Loucy (cell line): ENCODE data around the gene FLII.
"Not testable (repeated sequence)": the region's sequence is repeated elsewhere in the genome, so short reads cannot be mapped to it uniquely, and the experiment has no call there.

ENCODE experiments used
- H2AFZ ChIP-seq: fragments of 200-600 bp; sonication (generic); 2 replicates; pipeline ENCODE4 v1.6.0; 2016; ENCODE audit warnings: antibody characterized with exemption, mild to moderate bottlenecking, low read length, moderate library complexity
- H3F3A ChIP-seq: fragments of 200-600 bp; 2 replicates; pipeline ENCODE4 v1.6.0; 2016; ENCODE audit warnings: antibody characterized with exemption, low read depth, mild to moderate bottlenecking
- H3K27me3 ChIP-seq: fragments of 200-600 bp; sonication (generic); 2 replicates; pipeline ENCODE4 v1.6.1; 2014; ENCODE audit warnings: low read length, mild to moderate bottlenecking; ENCODE audit not compliant: insufficient read depth, poor library complexity, severe bottlenecking
- H3K36me3 ChIP-seq: fragments of 200-600 bp; sonication (generic); 2 replicates; pipeline ENCODE4 v1.6.1; 2016; ENCODE audit warnings: low read length; ENCODE audit not compliant: insufficient read depth
- H3K4me1 ChIP-seq: fragments of 200-600 bp; sonication (generic); 2 replicates; pipeline ENCODE4 v1.5.1; 2014; ENCODE audit warnings: low read length, mild to moderate bottlenecking; ENCODE audit not compliant: insufficient read depth, poor library complexity, severe bottlenecking
- H3K4me2 ChIP-seq: fragments of 200-600 bp; sonication (generic); 2 replicates; pipeline ENCODE4 v1.6.0; 2014; ENCODE audit warnings: antibody characterized with exemption, low read length, low read depth, mild to moderate bottlenecking; ENCODE audit not compliant: poor library complexity, severe bottlenecking
- H3K4me3 ChIP-seq: fragments of 200-600 bp; sonication (generic); 2 replicates; pipeline ENCODE4 v1.5.1; 2014; ENCODE audit warnings: low read length, mild to moderate bottlenecking, mixed read lengths; ENCODE audit not compliant: poor library complexity, severe bottlenecking
- H3K79me2 ChIP-seq: fragments of 200-600 bp; sonication (generic); 2 replicates; pipeline ENCODE4 v1.6.1; 2014; ENCODE audit warnings: low read length; ENCODE audit not compliant: insufficient read depth
- H3K9ac ChIP-seq: fragments of 200-600 bp; sonication (generic); 2 replicates; pipeline ENCODE4 v1.6.0; 2014; ENCODE audit warnings: mild to moderate bottlenecking, low read depth, low read length, moderate library complexity; ENCODE audit not compliant: poor library complexity, severe bottlenecking
- H3K9me2 ChIP-seq: fragments of 200-600 bp; sonication (generic); replicated peaks from 2 replicates; pipeline ENCODE4 v1.6.1; 2016; ENCODE audit warnings: low read depth, low read length, mixed read lengths
- H3K9me3 ChIP-seq: fragments of 200-600 bp; sonication (generic); 2 replicates; pipeline ENCODE4 v1.6.1; 2014; ENCODE audit warnings: mild to moderate bottlenecking, antibody characterized with exemption, low read length, low read depth; ENCODE audit not compliant: insufficient read depth
- H4K20me1 ChIP-seq: fragments of 200-600 bp; sonication (generic); 2 replicates; pipeline ENCODE4 v1.6.0; 2014; ENCODE audit warnings: antibody characterized with exemption, low read length, mild to moderate bottlenecking; ENCODE audit not compliant: insufficient read depth, poor library complexity, severe bottlenecking
- CTCF ChIP-seq: fragments of 200-600 bp; sonication (generic); conservative IDR thresholded peaks from 2 replicates; pipeline ENCODE4 v1.5.1; 2014; ENCODE audit warnings: mild to moderate bottlenecking, antibody characterized with exemption, low read length
- EZH2phosphoT487 ChIP-seq: fragments of 200-600 bp; IDR thresholded peaks from 2 replicates; pipeline ENCODE4 v1.6.1; 2018; ENCODE audit warnings: antibody characterized with exemption, mild to moderate bottlenecking, moderate library complexity, borderline replicate concordance

Gene FLII

GRCh38 chr17:18224053-18224386 is 34.5 kb downstream of the FLII start:
- Histone ChIP-seq H3K4me3 (no peak overlapping the region), H3F3A (no peaks in the 10 kb centered on the region), H3K4me1 (peaks cover 21% of the 10 kb centered on the region), H2AFZ (no peak overlapping the region), H3K4me2 (no peak overlapping the region), H3K36me3 (no peaks in the 10 kb centered on the region), H4K20me1 (peaks cover 7% of the 10 kb centered on the region), H3K9ac (no peak overlapping the region), H3K9me3 (no peaks in the 10 kb centered on the region), H3K79me2 (peaks cover 29% of the 10 kb centered on the region), H3K27me3 (no peaks in the 10 kb centered on the region), H3K9me2 (no peaks in the 10 kb centered on the region)
- no peak for TF ChIP-seq CTCF
- no peak for TF ChIP-seq EZH2phosphoT487

GRCh38 chr17:18218756-18219415 is 39.7 kb downstream of the FLII start:
- H3K9me3 ChIP-seq: no peaks in the 10 kb centered on the region
- no peak for TF ChIP-seq EZH2phosphoT487
- TF ChIP-seq CTCF: no peak
- H2AFZ ChIP-seq: no peak overlapping the region
- H3F3A ChIP-seq: no peaks in the 10 kb centered on the region
- no peaks in the 10 kb centered on the region for H3K9me2 ChIP-seq
- no peaks in the 10 kb centered on the region for H3K36me3 ChIP-seq
- no peaks in the 10 kb centered on the region for H3K4me1 ChIP-seq
- H3K9ac ChIP-seq: no peak overlapping the region
- no peaks in the 10 kb centered on the region for H3K27me3 ChIP-seq
- H4K20me1 ChIP-seq: no peaks in the 10 kb centered on the region
- H3K4me2 ChIP-seq: no peak overlapping the region
- no peak overlapping the region for H3K4me3 ChIP-seq
- H3K79me2 ChIP-seq: no peaks in the 10 kb centered on the region

- no peak overlapping the region for H2AFZ ChIP-seq
- TF ChIP-seq EZH2phosphoT487 (no peak), CTCF (peak; percentile 88)
These were observed 41.0 kb downstream of the FLII start for GRCh38 chr17:18217412-18218015.

GRCh38 chr17:18216906-18217305 is 41.6 kb downstream of the FLII start:
- H3K9me2 ChIP-seq, H3K27me3 ChIP-seq, H3K79me2 ChIP-seq, H4K20me1 ChIP-seq, H3K9me3 ChIP-seq, H3K4me1 ChIP-seq, H3K9ac ChIP-seq, H3K4me3 ChIP-seq, H2AFZ ChIP-seq, H3F3A ChIP-seq, H3K4me2 ChIP-seq, H3K36me3 ChIP-seq: not testable (repeated sequence)

More at GRCh38 chr17:18217412-18218015, 41.0 kb downstream of the FLII start:
- no peaks in the 10 kb centered on the region for H3K9me3 ChIP-seq
- no peaks in the 10 kb centered on the region for H4K20me1 ChIP-seq
- H3K79me2 ChIP-seq: no peaks in the 10 kb centered on the region
- no peaks in the 10 kb centered on the region for H3F3A ChIP-seq
- no peak overlapping the region for H3K9ac ChIP-seq
- H3K36me3 ChIP-seq: no peaks in the 10 kb centered on the region
- no peak overlapping the region for H3K4me2 ChIP-seq
- no peak overlapping the region for H3K4me3 ChIP-seq
- no peaks in the 10 kb centered on the region for H3K27me3 ChIP-seq
- H3K9me2 ChIP-seq: no peaks in the 10 kb centered on the region
- H3K4me1 ChIP-seq: no peaks in the 10 kb centered on the region
